Measurements from ENCODE around the gene B4GALT6.

Gene B4GALT6

DNA sequence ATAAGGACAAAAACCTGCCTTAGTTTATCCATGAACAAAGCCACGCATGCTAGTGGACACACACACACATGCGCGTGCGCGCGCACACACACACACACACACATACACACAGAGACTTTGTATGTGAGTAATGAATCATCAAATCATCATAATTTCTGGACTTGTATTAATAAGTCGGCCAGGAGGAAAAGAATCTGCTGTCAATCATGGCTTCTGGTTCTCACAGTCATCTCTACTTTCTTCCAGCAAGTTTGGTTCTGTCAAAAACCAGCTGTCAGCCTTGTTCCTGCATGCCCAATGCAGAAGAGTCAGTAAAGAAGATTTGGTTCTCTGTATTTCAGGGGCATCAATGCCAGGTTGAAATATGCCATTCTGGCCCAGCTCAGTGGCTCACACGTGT, 93.8 kb downstream of the B4GALT6 start:
- no peak for DNase-seq

DNA sequence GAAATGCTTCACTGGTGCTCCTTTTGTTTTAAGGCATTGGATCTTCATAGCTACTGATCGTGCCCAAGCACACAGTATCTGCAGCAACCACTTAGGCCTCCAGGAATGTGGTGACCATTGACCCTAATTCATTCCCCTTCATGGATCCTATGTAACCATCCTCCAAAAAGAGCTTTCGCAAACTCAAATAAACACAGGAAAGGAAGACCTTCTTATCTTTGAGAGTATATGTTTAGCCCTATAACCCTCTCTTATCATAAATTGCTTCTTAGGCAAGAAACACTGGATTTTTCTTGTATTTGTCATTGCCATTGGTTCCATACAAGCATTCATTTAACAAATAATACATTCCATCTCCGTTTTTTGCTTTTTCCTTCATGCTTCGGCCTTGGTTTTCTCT, 96.9 kb downstream of the B4GALT6 start:
- DNase-seq = no peak

DNA sequence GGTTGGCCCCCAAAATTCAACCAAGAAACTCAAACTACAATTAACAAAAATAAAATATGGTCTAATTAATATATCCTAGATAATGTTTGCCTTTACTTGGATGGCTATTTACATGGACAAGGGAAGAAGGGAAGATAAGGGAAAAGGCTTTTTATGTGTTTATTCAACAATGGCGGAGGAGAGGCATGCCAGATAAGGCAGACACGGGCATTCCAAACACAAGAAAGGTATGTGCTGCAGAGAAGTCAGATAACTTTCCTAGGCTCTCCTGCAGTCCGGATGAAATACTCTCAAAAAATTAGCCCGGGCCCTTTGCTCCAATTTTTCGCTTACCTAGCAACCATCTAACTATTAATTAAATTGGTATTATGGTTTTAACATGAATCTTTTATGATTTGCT, 97.8 kb downstream of the B4GALT6 start:
- no peak for DNase-seq

DNA sequence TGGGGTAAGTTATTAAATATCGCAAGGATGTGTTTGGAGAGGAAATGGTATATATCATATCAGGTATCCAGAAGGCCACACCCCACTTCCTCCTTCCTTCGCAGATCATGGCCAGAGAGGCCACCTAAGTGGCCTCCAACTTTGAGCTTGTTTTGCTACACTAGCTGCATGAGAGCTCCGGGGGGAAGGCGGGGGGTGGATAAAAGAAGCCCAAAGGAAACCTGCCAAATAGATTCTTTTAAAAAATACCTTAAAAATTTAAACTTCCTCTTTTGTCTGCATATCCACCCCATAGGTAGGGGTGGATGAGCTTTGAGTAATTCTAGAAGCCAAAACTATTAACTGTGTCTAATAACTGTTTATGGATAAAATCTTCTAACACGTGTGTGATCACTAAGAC, 98.4 kb downstream of the B4GALT6 start:
- DNase-seq = no peak

DNA sequence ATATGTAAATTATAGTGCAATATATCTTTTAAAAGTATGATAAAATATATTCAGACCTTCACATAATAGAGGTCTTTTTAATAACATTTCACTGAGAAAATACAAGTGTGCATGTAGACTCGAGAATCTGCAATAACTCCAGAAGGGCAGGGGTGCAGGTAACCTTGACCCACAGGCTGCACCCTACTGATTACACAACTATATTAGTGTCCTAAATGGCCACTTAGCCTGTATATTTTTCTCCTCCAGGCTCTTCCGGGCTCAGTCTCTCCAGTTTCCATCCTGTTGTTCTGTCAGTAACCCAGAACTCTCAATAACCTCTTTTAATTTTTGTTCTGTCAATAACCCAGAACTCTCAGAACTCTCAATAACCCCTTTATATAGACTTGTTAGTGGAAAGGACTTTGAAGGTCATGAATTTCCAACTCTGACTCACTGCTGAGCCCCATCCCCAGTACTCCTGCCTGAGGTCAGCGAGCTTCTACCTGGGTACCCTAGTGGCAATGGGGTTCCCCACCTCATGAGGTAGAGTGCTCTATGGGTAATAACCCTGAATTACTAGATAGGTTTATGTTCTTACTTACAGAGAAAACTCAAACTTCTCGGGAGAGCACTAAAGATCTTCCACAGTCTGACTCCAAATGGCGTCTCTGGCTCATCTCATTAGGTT, 101.1 kb downstream of the B4GALT6 start:
- no peak for DNase-seq

DNA sequence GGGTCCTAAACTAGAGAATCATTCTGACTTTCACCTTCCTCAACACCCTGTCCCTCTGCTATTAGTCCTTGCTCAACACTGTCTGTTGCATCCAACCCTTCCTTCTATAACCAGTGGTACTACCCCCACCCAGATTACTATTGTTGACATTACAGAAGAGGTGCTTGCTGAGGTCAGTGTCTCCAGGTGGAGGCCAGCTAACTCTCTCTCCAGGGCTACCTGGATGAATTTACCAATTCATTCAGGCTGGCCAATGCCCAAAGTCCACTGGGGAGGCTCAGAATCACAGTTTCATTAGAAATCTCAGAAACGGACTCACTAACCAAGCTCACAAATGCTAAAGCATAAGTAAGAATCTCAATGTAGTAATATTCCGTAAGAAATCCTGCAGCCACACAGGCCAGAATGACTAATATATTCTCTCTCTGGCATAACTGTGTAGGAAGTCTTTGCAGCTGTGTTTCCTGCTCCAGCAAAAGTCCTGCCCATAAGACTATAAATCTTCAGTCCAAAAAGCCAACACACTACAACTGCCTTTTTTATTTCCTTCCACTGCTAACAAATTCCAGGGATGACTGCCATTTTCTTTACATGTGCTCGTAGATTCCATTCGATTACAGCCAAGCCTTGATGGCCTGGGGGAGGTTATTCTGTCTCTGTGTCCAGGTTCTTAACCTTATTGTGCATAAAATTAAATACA, 102.7 kb downstream of the B4GALT6 start:
- no peak for DNase-seq

DNA sequence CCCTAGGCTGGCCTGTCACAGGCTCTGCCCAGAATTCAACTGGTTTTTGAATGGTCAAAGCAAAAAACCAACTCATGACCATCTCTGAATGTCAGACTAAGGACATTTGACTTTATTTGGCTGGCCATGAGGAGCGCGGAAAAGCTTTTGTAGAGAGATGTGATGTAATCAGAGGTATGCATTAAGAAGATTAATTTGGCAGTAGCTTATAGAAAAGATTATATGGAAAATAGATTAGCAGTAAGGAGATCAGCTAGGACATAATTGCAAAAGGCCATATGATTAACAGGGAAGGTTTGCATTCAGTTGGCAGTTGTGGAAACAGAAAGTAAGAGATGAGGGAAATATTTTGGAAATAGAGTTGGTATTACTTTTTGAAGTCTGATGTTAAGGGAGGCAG, 105.0 kb downstream of the B4GALT6 start:
- no peak for DNase-seq

DNA sequence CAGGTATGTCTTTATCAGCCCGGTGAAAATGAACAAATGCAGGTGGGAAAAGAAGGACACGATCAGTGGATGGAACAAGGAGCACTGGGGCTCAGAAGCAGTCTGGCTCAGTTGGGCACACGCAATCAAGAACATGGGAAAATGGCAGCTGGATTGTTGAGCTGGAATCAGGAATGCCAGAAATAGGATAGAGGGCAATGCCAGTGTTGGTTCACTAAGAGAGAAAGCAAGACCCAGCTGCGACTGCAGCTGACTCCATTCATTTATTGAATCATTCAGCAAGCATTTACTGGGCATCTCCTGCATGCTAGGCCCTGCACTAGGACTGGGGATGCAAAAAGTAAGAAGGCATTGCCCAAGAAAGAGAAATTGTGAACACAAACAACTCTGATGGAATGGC, 106.3 kb downstream of the B4GALT6 start:
- DNase-seq = no peak

DNA sequence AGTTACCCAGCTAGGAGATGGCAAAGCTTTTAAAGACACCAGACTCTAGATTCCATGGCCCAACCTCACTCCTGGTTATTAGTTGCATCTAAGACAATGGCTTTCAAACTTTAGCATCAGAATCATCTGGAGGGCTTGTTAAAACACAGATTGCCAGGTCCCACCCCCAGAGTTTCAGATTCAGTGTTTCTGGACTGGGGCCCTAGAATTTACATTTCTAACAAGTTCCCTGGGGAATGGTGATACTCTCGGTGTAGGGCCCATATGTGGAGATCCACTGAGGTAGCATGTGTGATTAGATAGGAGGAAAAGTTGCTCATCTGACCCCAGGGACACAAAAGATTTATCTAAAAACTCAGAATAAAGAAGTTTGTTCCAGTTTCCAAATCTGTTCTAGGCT, 107.2 kb downstream of the B4GALT6 start:
- no peak for DNase-seq

DNA sequence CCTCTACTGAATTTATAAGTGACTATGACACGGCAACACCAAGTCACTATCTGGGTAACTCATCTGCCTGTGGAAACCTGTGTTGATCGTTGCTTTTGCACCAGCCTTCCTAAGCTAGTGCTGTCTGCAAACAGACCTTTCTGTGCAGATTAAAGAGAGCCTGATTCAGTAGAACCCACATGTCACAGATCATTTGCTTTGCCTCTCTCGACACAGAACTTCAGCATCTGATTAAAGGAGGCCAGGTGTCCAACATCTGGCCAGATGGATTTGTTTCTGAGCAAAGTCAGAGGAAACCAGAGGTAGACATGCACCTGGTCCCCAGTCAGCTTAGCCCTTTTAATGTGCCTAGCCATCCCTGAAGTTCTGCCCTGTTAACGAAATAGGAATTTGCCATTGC, 107.7 kb downstream of the B4GALT6 start:
- DNase-seq = no peak

DNA sequence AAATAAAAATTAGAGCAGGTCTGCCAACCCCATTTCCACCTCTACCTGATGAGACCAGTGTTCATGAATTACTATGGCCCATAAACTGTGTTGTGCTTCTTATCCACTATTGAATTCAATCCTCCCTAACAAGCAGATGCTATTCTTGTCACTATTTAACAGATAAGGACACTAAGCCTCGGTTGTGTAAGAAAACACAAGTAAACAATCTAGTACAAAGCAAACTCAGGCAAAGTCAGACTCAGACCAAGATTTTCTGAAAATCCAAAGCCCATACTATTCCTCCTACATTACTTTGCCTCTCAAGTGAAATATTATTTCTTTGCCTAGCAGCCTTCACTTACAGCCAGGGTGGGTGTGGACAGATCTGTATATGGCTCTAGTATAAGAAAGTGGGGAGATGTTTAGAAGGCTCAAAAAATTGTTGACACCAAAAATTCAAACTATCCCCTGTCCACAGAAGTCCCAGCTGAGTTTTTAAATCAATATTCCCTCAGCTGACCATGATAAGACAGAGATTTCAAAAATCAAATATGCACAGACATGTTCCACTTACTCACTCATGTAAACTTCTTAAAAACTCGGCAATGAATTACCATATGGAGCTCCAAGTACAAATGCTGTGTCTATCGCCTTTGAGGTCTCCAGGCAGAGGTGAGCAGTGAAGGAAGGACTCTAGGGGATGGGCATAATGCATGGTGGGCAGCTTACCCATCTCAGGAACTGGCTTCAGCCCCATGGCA, 108.7 kb downstream of the B4GALT6 start:
- DNase-seq = no peak

DNA sequence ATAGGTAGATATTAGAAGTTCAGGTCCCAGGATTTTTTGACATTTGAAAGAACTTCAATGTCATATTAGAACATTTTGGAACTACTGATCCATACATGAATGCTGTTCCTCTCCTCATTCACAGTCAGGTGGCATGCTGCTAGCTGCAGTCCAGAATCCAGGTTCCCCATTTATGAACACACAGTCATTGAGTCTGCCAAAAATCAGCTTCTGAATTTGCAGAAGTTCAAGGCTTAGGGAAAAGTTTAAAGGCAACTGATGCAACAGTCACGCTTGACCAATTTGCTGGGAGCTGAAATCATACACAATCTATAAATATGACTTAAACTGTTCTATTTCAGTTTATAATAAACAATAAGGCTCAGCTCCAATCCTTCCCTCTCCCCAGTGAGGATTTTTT, 110.0 kb downstream of the B4GALT6 start:
- no peak for DNase-seq

Measured in NCI-H1436 treated with DMSO at 0.1 percent for 48 hours (cell line).